Measurements from ENCODE around the gene LRRC63. TPM values are rescaled to one million over a fixed set of nuclear protein-coding genes. Genes with fewer than 3 reads are reported as not detected.

The LRRC63 gene
- polyA plus RNA-seq, 3 donors: 0.36 TPM; not detected in 2

DNA sequence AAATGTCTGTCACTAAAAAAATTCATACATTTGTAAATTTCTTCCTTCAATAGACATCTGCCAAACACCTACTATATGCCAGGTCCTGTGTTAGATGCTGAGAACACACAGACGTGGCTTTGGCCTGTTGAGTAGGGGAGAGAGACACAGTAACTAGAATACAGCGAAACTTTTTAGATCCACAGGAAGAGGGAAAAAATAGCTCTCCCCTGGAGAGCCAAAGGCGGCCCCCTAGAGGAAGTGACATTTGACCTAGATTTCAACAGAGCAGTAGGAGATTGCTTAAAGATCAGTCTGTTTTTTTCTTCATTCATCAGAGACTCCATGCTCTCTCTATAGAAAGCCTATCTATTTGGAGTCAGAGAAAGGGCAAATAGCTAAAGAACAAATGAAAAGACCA is 41.0 kb upstream of the LRRC63 start:
- Histone ChIP-seq H4K20me1 (ENCODE audit: insufficient read depth, low read length) (peaks cover 96% of the 10 kb centered on the region), H3K27ac (ENCODE audit: low read depth in 1 of 2, low read length in 2 of 2) (peak overlapping the region; percentile 90 to 95), H2AFZ (ENCODE audit: insufficient read depth, low read depth, low read length, poor library complexity, severe bottlenecking) (no peak overlapping the region), H3K4me1 (ENCODE audit: control insufficient read depth in 1 of 2, insufficient read depth in 2 of 2, low read length in 2 of 2) (peaks cover 96 to 100% of the 10 kb centered on the region in 2 donors), H3K4me3 (replicated peaks in 1 of 3; ENCODE audit: low read depth in 2 of 3, low read length in 3 of 3) (peak overlapping the region; percentile 0 to 98 (median 30)), H3K9me3 (replicated peaks in 1 of 2; ENCODE audit: control insufficient read depth in 1 of 2, insufficient read depth in 1 of 2, low read length in 2 of 2) (no peaks in the 10 kb centered on the region), H3K36me3 (replicated peaks in 1 of 2; ENCODE audit: control insufficient read depth in 1 of 2, insufficient read depth in 2 of 2, low read length in 2 of 2) (peaks cover 24 to 39% of the 10 kb centered on the region in 2 donors), H3K79me2 (ENCODE audit: insufficient read depth, low read length) (peaks cover 97% of the 10 kb centered on the region), H3K9ac (ENCODE audit: insufficient read depth, low read length, poor library complexity, severe bottlenecking) (no peak overlapping the region), H3K4me2 (replicated peaks; ENCODE audit: extremely low read depth, low read length, poor library complexity, severe bottlenecking) (peak overlapping the region; percentile 97), H3K27me3 (ENCODE audit: control insufficient read depth in 2 of 2, insufficient read depth in 2 of 2, low read length in 2 of 2) (no peaks in the 10 kb centered on the region)
- 0% methylated on average over 2 of the region's 3 CpGs for WGBS (ENCODE audit: insufficient coverage)
- Mint-ChIP-seq H3K4me1 (peaks cover 100% of the 10 kb centered on the region), H3K4me3 (peak overlapping the region; percentile 31 to 74), H3K27ac (peak overlapping the region; percentile 96 to 99 (median 98)), H3K36me3 (peaks cover 65 to 80% of the 10 kb centered on the region in 2 donors), H3K27me3 (ENCODE audit: low read depth in 3 of 3) (peaks cover 0 to 3% (median 0%) of the 10 kb centered on the region in 3 donors), H3K9me3 (peaks cover 0 to 2% (median 0%) of the 10 kb centered on the region in 7 donors)
- TF ChIP-seq, protein P1, sequence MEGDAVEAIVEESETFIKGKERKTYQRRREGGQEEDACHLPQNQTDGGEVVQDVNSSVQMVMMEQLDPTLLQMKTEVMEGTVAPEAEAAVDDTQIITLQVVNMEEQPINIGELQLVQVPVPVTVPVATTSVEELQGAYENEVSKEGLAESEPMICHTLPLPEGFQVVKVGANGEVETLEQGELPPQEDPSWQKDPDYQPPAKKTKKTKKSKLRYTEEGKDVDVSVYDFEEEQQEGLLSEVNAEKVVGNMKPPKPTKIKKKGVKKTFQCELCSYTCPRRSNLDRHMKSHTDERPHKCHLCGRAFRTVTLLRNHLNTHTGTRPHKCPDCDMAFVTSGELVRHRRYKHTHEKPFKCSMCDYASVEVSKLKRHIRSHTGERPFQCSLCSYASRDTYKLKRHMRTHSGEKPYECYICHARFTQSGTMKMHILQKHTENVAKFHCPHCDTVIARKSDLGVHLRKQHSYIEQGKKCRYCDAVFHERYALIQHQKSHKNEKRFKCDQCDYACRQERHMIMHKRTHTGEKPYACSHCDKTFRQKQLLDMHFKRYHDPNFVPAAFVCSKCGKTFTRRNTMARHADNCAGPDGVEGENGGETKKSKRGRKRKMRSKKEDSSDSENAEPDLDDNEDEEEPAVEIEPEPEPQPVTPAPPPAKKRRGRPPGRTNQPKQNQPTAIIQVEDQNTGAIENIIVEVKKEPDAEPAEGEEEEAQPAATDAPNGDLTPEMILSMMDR (IDR thresholded peaks at IDR 0.05): no peak
- peak; percentile 33 to 71 (median 64) for DNase-seq
- intact Hi-C loops (cut with micrococcal nuclease): loop anchor here in 1 of 2 donors (10.0 kb wide), 1 partner anchor 234 kb away; no protein-coding TSS in a partner anchor

DNA sequence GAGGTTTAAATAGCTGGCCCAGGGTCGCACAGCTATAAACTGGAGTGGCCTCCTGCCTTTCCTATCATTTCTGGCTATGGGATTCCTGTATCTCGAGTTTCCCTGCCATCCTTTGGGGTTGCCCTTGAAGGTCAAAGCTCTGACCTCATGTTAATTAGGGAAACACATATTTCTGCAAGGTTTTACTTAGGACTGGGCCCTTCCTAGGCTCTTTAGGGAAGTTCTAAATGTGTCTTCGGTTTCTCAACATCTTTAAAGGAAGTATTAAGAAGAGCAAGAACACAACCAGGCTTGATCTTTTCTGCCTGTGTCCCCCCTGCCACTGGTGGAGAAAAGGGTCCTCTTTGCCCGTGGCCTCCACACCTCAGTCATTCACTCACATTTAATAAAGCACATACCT is 40.5 kb upstream of the LRRC63 start:
- H3K36me3 ChIP-seq (replicated peaks in 1 of 2; ENCODE audit: control insufficient read depth in 1 of 2, insufficient read depth in 2 of 2, low read length in 2 of 2): peaks cover 24 to 35% of the 10 kb centered on the region in 2 donors
- H3K9ac ChIP-seq (ENCODE audit: insufficient read depth, low read length, poor library complexity, severe bottlenecking): no peak overlapping the region
- DNase-seq: peak; percentile 51 to 87 (median 86)
- 3% methylated on average over 3 of the region's 4 CpGs for WGBS (ENCODE audit: insufficient coverage)
- peaks cover 96% of the 10 kb centered on the region for H4K20me1 ChIP-seq (ENCODE audit: insufficient read depth, low read length)
- peak overlapping the region; percentile 90 to 95 for H3K27ac ChIP-seq (ENCODE audit: low read depth in 1 of 2, low read length in 2 of 2)
- Mint-ChIP-seq H3K9me3 (peaks cover 0 to 2% (median 0%) of the 10 kb centered on the region in 7 donors), H3K27ac (peak overlapping the region; percentile 96 to 99 (median 98)), H3K36me3 (peaks cover 64 to 80% of the 10 kb centered on the region in 2 donors), H3K27me3 (ENCODE audit: low read depth in 3 of 3) (peaks cover 0 to 3% (median 0%) of the 10 kb centered on the region in 3 donors), H3K4me1 (peaks cover 99% of the 10 kb centered on the region), H3K4me3 (peak overlapping the region; percentile 71 to 90)
- H3K27me3 ChIP-seq (ENCODE audit: control insufficient read depth in 2 of 2, insufficient read depth in 2 of 2, low read length in 2 of 2): no peaks in the 10 kb centered on the region
- TF ChIP-seq, protein P1 (IDR thresholded peaks at IDR 0.05): no peak
- H3K9me3 ChIP-seq (replicated peaks in 1 of 2; ENCODE audit: control insufficient read depth in 1 of 2, insufficient read depth in 1 of 2, low read length in 2 of 2): no peaks in the 10 kb centered on the region
- no peak overlapping the region for H2AFZ ChIP-seq (ENCODE audit: insufficient read depth, low read depth, low read length, poor library complexity, severe bottlenecking)
- peaks cover 97% of the 10 kb centered on the region for H3K79me2 ChIP-seq (ENCODE audit: insufficient read depth, low read length)
- peak overlapping the region; percentile 97 for H3K4me2 ChIP-seq (replicated peaks; ENCODE audit: extremely low read depth, low read length, poor library complexity, severe bottlenecking)
- intact Hi-C loops (cut with micrococcal nuclease): loop anchor here in 1 of 2 donors (10.0 kb wide), 1 partner anchor 234 kb away; no protein-coding TSS in a partner anchor
- H3K4me1 ChIP-seq (ENCODE audit: control insufficient read depth in 1 of 2, insufficient read depth in 2 of 2, low read length in 2 of 2): peaks cover 95 to 100% of the 10 kb centered on the region in 2 donors
- peak overlapping the region; percentile 20 to 98 (median 45) for H3K4me3 ChIP-seq (replicated peaks in 1 of 3; ENCODE audit: low read depth in 2 of 3, low read length in 3 of 3)

All from CD14-positive monocyte (primary cell).